ENCODE measurements around the gene UNC119B.
A peak's percentile ranks its signal among the peaks of the same experiment; 100 is the strongest.
"Not testable (repeated sequence)": the region's sequence is repeated elsewhere in the genome, so short reads cannot be mapped to it uniquely, and the experiment has no call there.

UNC119B gene

DNA sequence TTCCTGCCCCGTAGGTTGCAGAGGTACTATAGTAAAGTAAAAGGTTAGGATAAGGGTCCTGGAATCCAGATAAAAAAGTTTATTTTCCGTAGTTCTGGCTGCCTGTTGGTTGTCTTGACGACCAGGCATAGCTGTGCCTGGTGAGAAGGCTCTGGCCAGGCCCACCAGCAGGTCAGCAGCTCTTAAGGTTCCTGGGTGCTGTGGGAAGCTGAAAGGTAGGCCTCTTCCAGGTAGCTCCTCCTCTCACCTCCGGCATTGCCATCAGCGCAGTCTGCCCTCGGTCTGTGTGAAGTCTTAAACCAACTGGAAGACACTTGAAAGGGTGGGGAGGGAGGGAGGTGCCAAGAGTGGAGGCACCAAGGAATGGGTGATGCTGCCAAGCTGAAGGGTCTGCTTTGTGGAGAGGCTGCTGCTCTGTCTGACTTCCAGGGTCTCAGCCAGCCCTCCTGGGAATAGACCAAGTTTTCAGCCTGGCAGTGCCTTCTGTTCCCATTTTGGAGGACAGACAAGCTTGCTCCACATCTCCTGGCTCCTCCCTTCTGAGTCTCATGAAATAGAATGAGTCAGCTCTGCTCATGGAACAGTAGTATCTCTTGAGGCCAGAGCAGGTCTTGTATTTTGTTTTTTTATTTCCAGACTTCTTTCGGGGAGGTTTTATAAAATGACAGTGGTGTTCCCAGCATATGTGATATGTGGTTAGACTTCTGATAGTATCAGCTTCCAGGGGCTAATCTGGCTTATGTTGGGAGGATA, 10.2 kb downstream of the UNC119B start:
- DNase-seq: peak; percentile 35

DNA sequence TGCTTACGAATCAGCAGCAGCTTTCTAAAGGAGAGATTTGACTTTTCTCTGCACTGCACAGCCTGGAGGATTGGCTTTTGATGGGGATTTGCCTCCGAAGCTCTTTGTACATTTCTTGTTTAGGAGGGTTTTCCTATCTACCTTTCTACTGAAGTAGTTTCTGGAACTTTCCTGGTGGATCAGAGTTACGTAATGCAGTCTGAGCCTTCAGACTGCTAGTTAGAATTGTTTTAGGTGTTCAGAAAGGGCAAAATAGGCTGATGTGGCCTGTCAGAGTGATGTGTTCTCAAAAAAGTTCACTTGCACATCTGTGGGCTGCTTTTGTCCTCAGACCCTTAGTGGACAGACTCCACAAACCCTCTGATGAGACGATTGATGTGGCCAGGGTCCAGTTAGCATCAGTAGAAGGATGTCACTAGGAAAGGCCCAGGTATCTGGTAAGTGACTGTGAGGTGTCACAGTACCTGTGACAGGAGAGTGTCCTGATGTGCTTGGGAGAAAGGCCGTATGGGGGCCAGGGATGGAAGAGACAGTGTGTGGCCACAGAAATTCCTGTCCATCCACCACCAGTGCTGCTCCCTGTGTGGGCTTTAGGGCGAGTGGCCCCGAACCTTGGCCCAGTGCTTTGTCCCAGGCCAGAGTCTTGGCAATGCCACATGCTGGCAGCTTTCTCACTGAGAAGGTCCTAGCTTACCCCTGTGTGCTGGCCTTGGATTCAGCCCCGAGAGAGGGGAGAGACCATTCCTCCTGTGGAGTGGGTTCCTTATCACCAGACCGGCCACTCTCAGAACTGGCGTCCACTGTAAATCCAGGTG, 10.9 kb downstream of the UNC119B start:
- DNase-seq: no peak

DNA sequence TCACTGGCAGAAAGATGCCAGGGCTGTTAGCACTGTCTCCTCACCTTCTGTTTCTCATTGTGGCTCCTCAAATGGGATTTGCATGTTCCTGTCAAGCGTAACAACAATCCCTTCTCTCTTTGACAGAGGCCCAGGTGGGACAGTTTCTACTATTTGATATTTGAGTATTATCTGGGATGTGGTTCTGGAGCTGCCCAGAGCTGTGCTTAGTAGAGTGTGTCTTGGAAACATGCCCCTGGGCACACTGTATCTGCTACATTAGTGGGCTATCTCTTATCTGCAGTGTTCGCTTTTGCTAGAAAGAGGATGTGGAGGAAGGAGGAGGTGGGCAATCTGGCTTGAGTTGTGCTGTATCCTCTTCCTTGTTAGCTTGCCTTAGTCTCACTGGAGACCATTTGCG, 11.6 kb downstream of the UNC119B start:
- DNase-seq: no peak

- no peak for DNase-seq
Observed at GRCh38 chr12:120722784-120723183, 12.5 kb downstream of the UNC119B start.

DNA sequence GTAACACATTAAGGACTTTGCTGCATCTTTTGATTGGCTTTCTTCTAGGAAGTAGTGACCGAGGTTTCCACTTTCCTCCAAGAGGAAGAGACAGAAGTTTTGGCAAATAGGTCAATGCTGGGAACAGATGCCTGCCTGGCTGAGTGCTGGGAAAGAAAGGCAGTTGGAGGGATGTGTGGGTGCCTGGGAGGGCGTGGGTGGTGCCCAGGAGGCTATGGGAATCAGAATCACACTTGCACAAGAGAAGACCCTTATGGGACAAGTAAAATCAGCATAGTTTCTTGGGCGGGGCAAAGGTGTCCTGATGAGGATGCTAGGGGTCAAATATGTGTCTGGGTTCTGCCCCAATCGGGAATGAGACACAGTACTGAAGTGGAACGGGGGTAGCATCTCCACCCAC, 14.5 kb downstream of the UNC119B start:
- no peak for DNase-seq

- no peak for DNase-seq
Observed at GRCh38 chr12:120725151-120725658, 14.9 kb downstream of the UNC119B start.

DNA sequence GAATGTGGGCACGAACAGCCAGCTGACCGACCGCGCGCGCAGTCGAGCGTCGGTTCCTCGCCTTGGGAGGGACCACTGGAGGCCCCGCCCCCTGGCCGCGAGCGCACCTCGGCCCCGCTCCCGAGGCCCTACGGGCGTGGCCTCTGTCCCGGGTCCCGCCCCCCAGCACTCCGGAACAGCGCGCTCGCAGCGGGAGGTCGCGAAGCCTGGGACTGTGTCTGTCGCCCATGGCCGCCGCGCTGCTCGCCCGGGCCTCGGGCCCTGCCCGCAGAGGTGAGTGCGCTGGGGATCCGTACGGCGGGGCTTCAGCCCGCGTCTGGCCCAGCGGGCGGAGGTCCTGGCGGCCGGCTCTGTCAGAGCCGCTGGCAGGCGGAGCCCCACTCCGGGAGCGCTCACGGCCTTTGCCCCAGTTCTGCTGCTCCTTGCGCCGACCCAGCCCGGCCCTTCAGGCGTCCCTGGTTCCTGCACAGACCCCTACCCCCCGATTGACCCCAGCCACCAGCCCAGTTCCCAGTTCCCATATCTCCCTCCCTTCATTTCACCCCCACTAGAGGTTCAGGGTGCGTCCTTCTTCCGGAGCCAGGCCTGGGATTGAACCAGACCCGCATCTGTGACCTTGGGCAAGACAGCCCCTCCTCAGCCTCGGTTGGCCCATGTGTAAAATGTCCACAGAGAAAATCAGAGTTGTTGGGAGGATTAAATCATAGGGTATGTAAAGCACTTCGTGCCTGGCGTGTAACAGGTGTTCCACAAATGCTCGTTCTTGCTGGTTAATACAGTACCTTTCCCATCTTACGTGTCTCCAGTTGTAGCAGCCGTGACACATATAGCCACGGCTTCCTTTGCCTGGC, 15.6 kb downstream of the UNC119B start, which contains the start of gene ACADS:
Gene ACADS (plus strand): TSS at position 168 of the 851 bp plus-strand sequence. CDS start 60 bp downstream, at position 228.
- DNase-seq: peak; percentile 85

GRCh38 chr12:120726510-120726793, 16.2 kb downstream of the UNC119B start:
- no peak for DNase-seq

DNA sequence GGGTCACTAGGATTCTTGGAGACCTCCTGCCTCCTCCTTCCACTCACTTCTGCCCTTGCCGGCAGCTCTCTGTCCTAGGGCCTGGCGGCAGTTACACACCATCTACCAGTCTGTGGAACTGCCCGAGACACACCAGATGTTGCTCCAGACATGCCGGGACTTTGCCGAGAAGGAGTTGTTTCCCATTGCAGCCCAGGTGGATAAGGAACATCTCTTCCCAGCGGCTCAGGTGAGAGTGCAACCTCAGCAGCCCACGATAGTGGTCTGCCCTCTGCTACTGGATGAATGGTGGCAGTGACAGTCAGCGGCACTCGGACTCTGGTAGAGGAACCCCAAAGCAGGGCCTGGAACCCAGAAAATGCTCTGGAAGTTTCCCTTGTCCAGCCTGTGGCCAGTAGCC, 16.7 kb downstream of the UNC119B start:
- DNase-seq: no peak

- DNase-seq: not testable (repeated sequence)
Observed at GRCh38 chr12:120732198-120732597, 21.9 kb downstream of the UNC119B start.

- DNase-seq: no peak
Observed at GRCh38 chr12:120733574-120733973, 23.3 kb downstream of the UNC119B start.

DNA sequence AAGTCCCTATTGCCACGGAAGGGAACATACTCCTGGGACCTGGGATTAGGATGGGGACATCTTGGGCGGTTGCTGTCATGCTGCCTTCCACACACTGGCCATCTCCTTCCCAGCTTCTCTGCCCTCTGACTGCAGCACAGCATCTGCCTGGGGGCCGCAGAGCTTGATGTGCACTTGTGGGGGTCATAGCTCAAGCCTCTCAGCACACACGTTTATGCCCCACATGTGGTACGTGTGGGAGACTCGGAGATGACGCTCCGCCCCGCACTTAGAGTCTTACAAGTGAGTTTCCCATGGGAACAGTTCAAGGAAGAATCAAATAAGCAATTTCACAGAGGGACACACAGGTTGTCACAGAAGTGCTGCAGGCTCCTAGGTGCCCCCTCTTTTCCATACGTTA, 24.0 kb downstream of the UNC119B start:
- DNase-seq: no peak

- DNase-seq: no peak
Observed at GRCh38 chr12:120735181-120735580, 24.9 kb downstream of the UNC119B start.

DNA sequence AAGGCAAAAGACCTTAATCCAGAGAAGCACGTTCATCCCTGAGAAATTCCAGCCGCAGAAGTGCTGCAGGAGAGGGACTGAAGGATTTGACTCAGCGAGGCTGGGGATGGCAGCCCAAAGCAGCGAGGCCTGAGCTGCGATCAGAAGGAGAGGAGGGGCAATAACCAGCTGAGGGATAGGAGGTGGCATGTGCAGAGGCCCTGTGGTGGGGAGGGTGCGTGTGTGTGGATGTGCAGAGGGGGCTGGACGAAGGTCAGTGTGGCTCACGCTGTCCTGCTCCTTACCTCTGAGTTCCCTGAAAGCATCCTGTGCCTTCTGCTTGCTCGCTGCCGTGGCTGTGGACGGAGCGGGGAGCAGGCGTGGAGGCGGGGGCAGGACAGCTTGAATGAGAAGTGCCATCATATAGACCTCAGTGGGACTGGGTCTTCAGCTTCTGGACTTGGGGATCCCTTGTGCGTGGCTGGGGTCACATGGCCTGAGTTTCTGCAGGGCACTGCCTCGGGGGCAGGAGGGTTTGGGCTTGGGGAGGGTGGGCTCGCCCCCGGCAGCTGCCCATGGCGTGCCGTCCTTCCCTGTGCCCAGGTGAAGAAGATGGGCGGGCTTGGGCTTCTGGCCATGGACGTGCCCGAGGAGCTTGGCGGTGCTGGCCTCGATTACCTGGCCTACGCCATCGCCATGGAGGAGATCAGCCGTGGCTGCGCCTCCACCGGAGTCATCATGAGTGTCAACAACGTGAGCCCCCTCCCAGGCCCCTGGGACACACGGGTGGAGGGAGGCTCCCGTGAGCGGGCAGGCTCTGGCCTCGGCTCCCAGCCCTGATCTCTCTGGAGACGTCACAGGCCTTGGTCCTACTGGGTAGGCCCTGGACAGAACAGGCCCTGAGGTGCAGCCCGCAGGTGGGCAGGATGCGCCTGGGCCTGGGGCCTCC, 26.4 kb downstream of the UNC119B start:
- DNase-seq: no peak

DNA sequence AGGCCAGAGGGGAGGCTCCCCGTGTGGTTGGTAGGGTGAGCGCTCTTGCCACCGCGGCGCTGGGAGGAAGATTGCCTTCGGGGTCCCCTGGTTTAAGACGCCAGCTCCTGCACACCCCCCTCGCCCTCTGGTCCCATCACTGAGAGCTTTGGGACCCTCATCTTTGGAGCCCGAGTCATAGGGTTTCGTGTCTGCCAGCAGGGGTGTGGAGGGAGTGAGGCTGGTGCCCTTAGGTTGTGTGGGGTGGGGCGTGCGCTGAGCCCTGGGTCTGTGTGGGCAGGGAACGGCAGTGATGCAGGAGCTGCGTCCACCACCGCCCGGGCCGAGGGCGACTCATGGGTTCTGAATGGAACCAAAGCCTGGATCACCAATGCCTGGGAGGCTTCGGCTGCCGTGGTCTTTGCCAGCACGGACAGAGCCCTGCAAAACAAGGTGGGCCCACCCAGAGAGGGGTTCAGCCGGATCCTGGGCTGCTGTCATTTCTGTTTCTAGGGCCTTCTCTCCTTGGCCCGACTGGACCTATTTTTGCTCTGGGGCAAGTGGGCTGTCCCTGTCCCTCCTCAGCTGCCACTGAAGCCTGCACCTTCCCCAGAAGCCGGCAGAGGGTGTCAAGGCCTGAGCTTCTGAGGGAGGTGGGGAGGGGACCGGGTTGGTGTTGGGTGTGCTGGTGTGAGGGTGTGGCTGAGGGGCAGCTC, 27.4 kb downstream of the UNC119B start:
- peak; percentile 15 for DNase-seq

GRCh38 chr12:120738252-120739030, 28.2 kb downstream of the UNC119B start:
- DNase-seq: no peak

- no peak for DNase-seq
Observed at GRCh38 chr12:120739031-120739762, 28.9 kb downstream of the UNC119B start.

DNA sequence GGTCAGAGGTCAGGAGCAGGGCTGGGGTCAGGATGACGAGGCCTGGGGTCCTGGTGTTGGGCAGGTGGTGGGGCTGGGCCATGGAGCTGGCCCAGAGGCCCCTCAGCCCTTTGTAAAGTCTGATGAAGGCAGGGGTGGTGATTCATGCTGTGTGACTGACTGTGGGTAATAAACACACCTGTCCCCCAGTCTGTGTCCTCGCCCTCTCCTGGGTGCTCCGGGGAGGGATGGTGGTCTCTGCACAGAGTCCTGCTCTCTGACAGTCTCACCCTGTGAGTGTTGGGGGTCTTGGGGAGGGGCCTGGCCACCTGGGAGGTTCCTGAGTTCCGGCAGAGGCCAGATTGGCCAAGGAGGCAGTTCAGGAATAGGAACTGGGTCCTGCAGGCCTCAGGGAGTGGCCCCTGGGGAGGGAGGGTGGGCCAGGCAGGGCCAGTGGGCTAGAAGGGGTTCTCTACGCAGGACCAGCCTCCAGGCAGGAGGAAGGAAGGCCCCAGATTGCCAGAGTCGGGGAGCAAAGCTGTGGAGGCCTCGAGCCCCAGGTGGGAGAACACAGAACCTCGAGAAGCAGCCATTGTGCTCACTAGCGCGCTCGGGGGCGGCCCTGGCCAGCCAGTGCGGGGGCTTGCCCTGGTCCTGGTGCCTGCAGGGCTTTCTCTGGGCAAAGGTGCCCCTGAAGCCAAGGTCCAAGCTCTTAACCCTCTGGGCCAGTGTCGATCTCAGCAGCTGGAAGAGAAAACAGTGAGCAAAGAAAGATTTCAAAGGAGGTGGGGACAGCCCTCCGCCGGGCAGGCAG, 29.8 kb downstream of the UNC119B start:
- no peak for DNase-seq

- DNase-seq: no peak
Observed at GRCh38 chr12:120740871-120741270, 30.6 kb downstream of the UNC119B start.
